Fibroblast of lung (primary cell): ENCODE measurements around the gene WFDC9. TPM values are rescaled to one million over a fixed set of nuclear protein-coding genes. Genes with fewer than 3 reads are reported as not detected.
A peak's percentile ranks its signal among the peaks of the same experiment; 100 is the strongest.

Source experiments
- DNase-seq, 2 donors: peaks; one replicate each; pipeline versions ENCODE4 v3.0.0 to v3.0.0-alpha.2; 2010; ENCODE audit warnings: low read depth in 2 of 2
- H2AFZ ChIP-seq: 2 replicates; pipeline ENCODE4 v1.5.1; 2012; ENCODE audit warnings: low read length, control low read depth, inconsistent platforms
- H3K27ac ChIP-seq: 2 replicates; pipeline ENCODE4 v1.5.1; 2011; ENCODE audit warnings: low read length, control low read depth; ENCODE audit not compliant: insufficient read depth
- H3K27me3 ChIP-seq: 2 replicates; pipeline ENCODE4 v1.5.1; 2011; ENCODE audit warnings: mild to moderate bottlenecking, low read length; ENCODE audit not compliant: control insufficient read depth, insufficient read depth
- H3K36me3 ChIP-seq: 2 replicates; pipeline ENCODE4 v1.5.1; 2011; ENCODE audit warnings: low read length; ENCODE audit not compliant: control insufficient read depth, insufficient read depth
- H3K4me1 ChIP-seq: 2 replicates; pipeline ENCODE4 v1.5.1; 2011; ENCODE audit warnings: low read length; ENCODE audit not compliant: control insufficient read depth, insufficient read depth; ENCODE audit errors: extremely low read depth
- H3K4me2 ChIP-seq: 2 replicates; pipeline ENCODE4 v1.5.1; 2011; ENCODE audit warnings: low read length, control low read depth; ENCODE audit not compliant: insufficient read depth; ENCODE audit errors: extremely low read depth
- H3K4me3 ChIP-seq, 4 experiments: fragments of 200-600 bp in 1 of 4; sonication (generic) in 1 of 4; replicated peaks in 1 of 4; 2 replicates each; pipeline ENCODE4 v1.5.1; 2011 to 2016; ENCODE audit warnings: low read length in 4 of 4, low read depth in 3 of 4, mild to moderate bottlenecking in 3 of 4, control low read depth in 2 of 4, inconsistent platforms in 1 of 4, mixed read lengths in 1 of 4; ENCODE audit not compliant: insufficient read depth in 1 of 4; ENCODE audit errors: control extremely low read depth in 1 of 4
- H3K79me2 ChIP-seq: 2 replicates; pipeline ENCODE4 v1.5.1; 2012; ENCODE audit warnings: mild to moderate bottlenecking, low read length, inconsistent platforms; ENCODE audit not compliant: control insufficient read depth, insufficient read depth
- H3K9ac ChIP-seq: 2 replicates; pipeline ENCODE4 v1.5.1; 2011; ENCODE audit warnings: mild to moderate bottlenecking, low read length, control low read depth; ENCODE audit not compliant: insufficient read depth
- H3K9me3 ChIP-seq: 2 replicates; pipeline ENCODE4 v1.5.1; 2012; ENCODE audit warnings: low read depth, low read length; ENCODE audit not compliant: control insufficient read depth, insufficient read depth
- H4K20me1 ChIP-seq: 2 replicates; pipeline ENCODE4 v1.5.1; 2011; ENCODE audit warnings: low read length; ENCODE audit not compliant: control insufficient read depth, insufficient read depth; ENCODE audit errors: extremely low read depth
- CTCF ChIP-seq, 2 donors: IDR thresholded peaks in 1 of 2; conservative IDR thresholded peaks in 1 of 2; 1 replicate in 1 of 2; 2 replicates in 1 of 2; pipeline ENCODE4 v1.5.1; 2011 to 2012; ENCODE audit warnings: low read length in 2 of 2, control low read depth in 1 of 2, inconsistent platforms in 1 of 2, low read depth in 1 of 2, mild to moderate bottlenecking in 1 of 2
- EZH2 ChIP-seq: IDR thresholded peaks from 2 replicates; pipeline ENCODE4 v1.5.1; 2012; ENCODE audit warnings: low read length, control low read depth, mild to moderate bottlenecking; ENCODE audit errors: missing control alignments
- polyA plus RNA-seq, 2 donors: library from polyadenylated mRNA; depleted of rRNA in 1 of 2; stranded (reverse) in 1 of 2; unstranded in 1 of 2; fragments of >200 nt; gene quantifications; 2 replicates each; pipeline ENCODE4 v1.2.1, GENCODE V29; 2011 to 2012; ENCODE audit warnings: missing spikeins in 1 of 2
- total RNA-seq: library from RNA; depleted of rRNA; stranded (reverse); fragments of >200 nt; gene quantifications from 2 replicates; pipeline ENCODE4 v1.2.1, GENCODE V29; 2014

Gene WFDC9
- total and polyA plus RNA-seq, 2 donors (not counting 1 experiment from before 2014, with no cell fraction given): not detected

GRCh38 chr20:45639687-45640086 is 8.6 kb upstream of the WFDC9 start:
- no peak for DNase-seq
- no peaks in the 10 kb centered on the region for H4K20me1 ChIP-seq
- no peak for TF ChIP-seq CTCF (conservative IDR thresholded peaks at IDR 0.05 in 1 of 2, IDR thresholded peaks at IDR 0.05 in 1 of 2; ENCODE audit: low read depth in 1 of 2, low read length in 2 of 2)
- no peak for TF ChIP-seq EZH2
- no peak overlapping the region for H3K4me2 ChIP-seq
- H3K27me3 ChIP-seq: no peaks in the 10 kb centered on the region
- no peak overlapping the region for H3K4me3 ChIP-seq
- H2AFZ ChIP-seq: no peak overlapping the region
- no peak overlapping the region for H3K9ac ChIP-seq
- H3K4me1 ChIP-seq: no peaks in the 10 kb centered on the region
- H3K9me3 ChIP-seq: no peaks in the 10 kb centered on the region
- H3K27ac ChIP-seq: no peak overlapping the region
- H3K36me3 ChIP-seq: no peaks in the 10 kb centered on the region
- no peaks in the 10 kb centered on the region for H3K79me2 ChIP-seq

- H3K27me3 ChIP-seq: no peaks in the 10 kb centered on the region
- TF ChIP-seq CTCF (conservative IDR thresholded peaks at IDR 0.05 in 1 of 2, IDR thresholded peaks at IDR 0.05 in 1 of 2; ENCODE audit: low read depth in 1 of 2, low read length in 2 of 2): no peak
- no peak for TF ChIP-seq EZH2
- no peak overlapping the region for H3K9ac ChIP-seq
- DNase-seq: no peak
- H3K27ac ChIP-seq: no peak overlapping the region
- H3K9me3 ChIP-seq: no peaks in the 10 kb centered on the region
- H3K4me1 ChIP-seq: no peaks in the 10 kb centered on the region
- H3K36me3 ChIP-seq: no peaks in the 10 kb centered on the region
- no peaks in the 10 kb centered on the region for H4K20me1 ChIP-seq
- no peak overlapping the region for H2AFZ ChIP-seq
- no peak overlapping the region for H3K4me2 ChIP-seq
- H3K4me3 ChIP-seq: no peak overlapping the region
- no peaks in the 10 kb centered on the region for H3K79me2 ChIP-seq
Measured at GRCh38 chr20:45636513-45636912, 5.4 kb upstream of the WFDC9 start.

DNA sequence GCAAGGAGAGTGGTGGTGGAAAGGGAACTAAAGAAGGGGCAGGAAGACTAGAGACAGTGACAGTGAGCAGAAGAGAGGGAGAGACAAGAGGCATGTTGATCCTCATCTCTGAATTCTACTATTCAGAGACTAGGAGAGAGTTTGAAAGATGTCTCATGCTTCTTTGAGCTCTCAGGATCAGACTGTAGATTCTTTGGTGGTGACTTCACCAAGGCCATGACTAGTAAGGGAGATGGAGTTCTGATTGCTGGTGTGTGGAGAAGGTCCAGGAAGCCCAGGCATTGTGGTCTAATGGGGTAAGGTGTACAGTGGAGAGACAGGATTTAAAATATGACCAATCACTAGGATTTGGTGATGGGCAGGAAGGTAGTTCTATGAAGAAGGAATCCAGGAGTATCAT is 713 bp downstream of the WFDC9 start:
- no peak for TF ChIP-seq CTCF (conservative IDR thresholded peaks at IDR 0.05 in 1 of 2, IDR thresholded peaks at IDR 0.05 in 1 of 2; ENCODE audit: low read depth in 1 of 2, low read length in 2 of 2)
- no peak for TF ChIP-seq EZH2
- no peak overlapping the region for H2AFZ ChIP-seq
- H3K4me3 ChIP-seq: no peak overlapping the region
- no peaks in the 10 kb centered on the region for H3K4me1 ChIP-seq
- no peaks in the 10 kb centered on the region for H3K79me2 ChIP-seq
- H3K36me3 ChIP-seq: no peaks in the 10 kb centered on the region
- H3K9ac ChIP-seq: no peak overlapping the region
- DNase-seq: peak in 1 of 2 donors; percentile 3
- no peaks in the 10 kb centered on the region for H3K27me3 ChIP-seq
- no peak overlapping the region for H3K27ac ChIP-seq
- no peaks in the 10 kb centered on the region for H3K9me3 ChIP-seq
- no peak overlapping the region for H3K4me2 ChIP-seq
- no peaks in the 10 kb centered on the region for H4K20me1 ChIP-seq
